Natural killer cell (primary cell): ENCODE results near the gene NKAIN4. TPM values are rescaled to one million over a fixed set of nuclear protein-coding genes. Genes with fewer than 3 reads are reported as not detected.

Experiments
- ATAC-seq, 3 donors: fragments of 150-1000 bp in 2 of 3; fragments of 200-7000 bp in 1 of 3; cut with Tn5 transposase; 1 replicate in 1 of 3; 2 replicates in 2 of 3; pipeline ENCODE4 v1.10.0; 2021; ENCODE audit warnings: mild to moderate bottlenecking in 2 of 3, moderate library complexity in 2 of 3
- DNase-seq, 2 donors: peaks; one replicate each; pipeline versions ENCODE4 v3.0.0 to v3.0.0-alpha.2; 2013 to 2021; ENCODE audit warnings: mixed read lengths in 1 of 2
- H3K27ac ChIP-seq: one replicate; pipeline ENCODE4 v1.5.1; 2013; ENCODE audit warnings: mild to moderate bottlenecking, low read length
- H3K27me3 ChIP-seq: one replicate; pipeline ENCODE4 v1.6.1; 2013; ENCODE audit warnings: low read length; ENCODE audit not compliant: control insufficient read depth, insufficient read depth
- H3K36me3 ChIP-seq: one replicate; pipeline ENCODE4 v1.6.1; 2013; ENCODE audit warnings: low read length; ENCODE audit not compliant: control insufficient read depth, insufficient read depth
- H3K4me1 ChIP-seq: one replicate; pipeline ENCODE4 v1.6.1; 2013; ENCODE audit warnings: low read length; ENCODE audit not compliant: control insufficient read depth, insufficient read depth
- H3K4me3 ChIP-seq: one replicate; pipeline ENCODE4 v1.5.1; 2013; ENCODE audit warnings: low read length
- H3K9me3 ChIP-seq: one replicate; pipeline ENCODE4 v1.6.1; 2013; ENCODE audit warnings: low read length; ENCODE audit not compliant: control insufficient read depth, insufficient read depth
- H3K27ac Mint-ChIP-seq, 2 donors: one replicate each; pipeline ENCODE4 v1.8.0; 2022; ENCODE audit warnings: mild to moderate bottlenecking in 2 of 2, mixed read lengths in 2 of 2, moderate library complexity in 1 of 2
- H3K27me3 Mint-ChIP-seq, 2 donors: one replicate each; pipeline ENCODE4 v1.8.0; 2022; ENCODE audit warnings: low read depth in 2 of 2, mixed read lengths in 2 of 2
- H3K36me3 Mint-ChIP-seq: one replicate; pipeline ENCODE4 v1.8.0; 2022; ENCODE audit warnings: mixed read lengths
- H3K4me1 Mint-ChIP-seq, 2 donors: one replicate each; pipeline ENCODE4 v1.8.0; 2022; ENCODE audit warnings: mixed read lengths in 2 of 2
- H3K4me3 Mint-ChIP-seq: one replicate; pipeline ENCODE4 v1.8.0; 2022; ENCODE audit warnings: mild to moderate bottlenecking, moderate library complexity, mixed read lengths
- H3K9me3 Mint-ChIP-seq, 2 donors: one replicate each; pipeline ENCODE4 v1.8.0; 2022; ENCODE audit warnings: mixed read lengths in 2 of 2
- CTCF ChIP-seq: fragments of 200-600 bp; IDR thresholded peaks from one replicate; pipeline ENCODE4 v1.8.0; 2022; ENCODE audit warnings: antibody characterized with exemption
- WGBS: methylation state at CpG from one replicate; pipeline ENCODE4 v1.1.7; 2013; ENCODE audit warnings: missing lambda C conversion rate; ENCODE audit not compliant: insufficient coverage; 5-methylcytosine and 5-hydroxymethylcytosine counted together
- intact Hi-C: fragments of 100-400 bp; cut with micrococcal nuclease; formaldehyde crosslinking; loops from one replicate; pipeline ENCODE4 v1.14.2; 2022
- total RNA-seq, 4 donors: library from RNA; stranded (reverse); fragments of 120-200 nt in 1 of 4; gene quantifications; one replicate each; pipeline versions ENCODE4 v1.2.3 to v1.2.4, GENCODE V29; 2013 to 2022

Gene NKAIN4
- total RNA-seq, 3 donors from 2014 or later (not counting 1 experiment from before 2014, with no cell fraction given), result not detected

DNA sequence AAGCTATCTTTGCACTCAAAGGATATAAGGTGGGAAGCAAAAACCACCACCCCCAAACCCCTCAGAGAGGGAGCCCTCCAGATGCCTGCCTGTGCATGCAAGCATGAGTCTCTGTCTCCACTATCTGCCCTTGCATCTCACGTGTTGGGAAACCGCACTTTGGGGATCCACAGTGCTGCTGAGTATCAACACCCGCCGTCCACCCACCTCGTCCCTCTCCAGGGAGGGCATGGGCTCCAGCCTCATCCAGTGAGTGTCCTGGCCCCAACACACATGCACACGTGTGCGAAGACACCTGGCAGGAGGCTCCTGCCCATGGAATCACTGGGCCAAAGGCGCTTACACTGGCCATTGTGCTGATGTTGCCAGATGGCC is 34.8 kb downstream of the NKAIN4 start:
- Histone ChIP-seq H3K27ac (no peak overlapping the region), H3K27me3 (no peaks in the 10 kb centered on the region), H3K36me3 (no peaks in the 10 kb centered on the region), H3K9me3 (no peaks in the 10 kb centered on the region), H3K4me3 (no peak overlapping the region), H3K4me1 (peaks cover 19% of the 10 kb centered on the region)
- TF ChIP-seq CTCF, result no peak
- Mint-ChIP-seq H3K4me3 (no peak overlapping the region), H3K4me1 (peaks cover 10 to 17% of the 10 kb centered on the region in 2 donors), H3K36me3 (no peaks in the 10 kb centered on the region), H3K9me3 (no peaks in the 10 kb centered on the region), H3K27ac (no peak overlapping the region), H3K27me3 (peaks cover 0 to 10% of the 10 kb centered on the region in 2 donors)
- WGBS, result 83% methylated on average over 8 of the region's 8 CpGs
- DNase-seq, result no peak
- no peak for ATAC-seq
- intact Hi-C loops, result no loop called here

DNA sequence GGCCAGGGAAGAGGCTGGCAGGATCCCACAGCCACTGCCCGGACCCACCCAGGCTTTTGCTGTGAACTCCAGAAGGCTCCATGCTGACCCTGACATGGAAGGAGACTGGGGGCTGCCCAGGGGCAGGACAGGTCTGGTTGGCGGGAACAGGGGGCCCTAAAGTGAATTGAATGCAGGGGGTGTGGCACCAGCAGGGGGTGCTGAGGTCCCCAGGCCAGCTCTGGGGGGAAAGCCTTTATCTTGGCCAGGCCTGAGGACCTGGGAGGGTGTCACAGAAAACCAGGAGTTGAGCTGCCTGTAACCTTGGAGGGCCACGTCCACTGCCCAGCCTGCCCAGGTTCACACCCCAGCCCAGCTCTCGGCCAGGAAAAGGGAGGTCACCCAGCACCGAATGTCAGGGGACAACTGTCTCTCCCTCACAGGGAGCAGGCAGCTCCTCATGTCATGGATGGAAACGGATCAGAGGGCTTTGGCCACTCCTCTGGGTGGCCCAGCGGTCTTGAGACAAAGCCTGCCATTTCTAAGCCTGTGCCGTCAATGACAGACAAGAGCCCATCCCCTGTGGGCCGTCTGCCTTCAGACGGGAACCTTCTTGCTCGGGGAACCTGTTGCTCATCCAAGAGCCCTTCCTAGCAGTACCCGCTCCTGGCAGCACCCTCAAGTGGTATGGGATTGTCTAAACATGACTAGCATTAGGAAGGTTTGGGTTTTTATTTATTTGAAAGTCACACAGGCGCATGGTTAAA is 35.4 kb downstream of the NKAIN4 start:
- Histone ChIP-seq H3K9me3 (no peaks in the 10 kb centered on the region), H3K27ac (no peak overlapping the region), H3K36me3 (peaks cover 3% of the 10 kb centered on the region), H3K4me3 (no peak overlapping the region), H3K4me1 (peaks cover 20% of the 10 kb centered on the region), H3K27me3 (no peaks in the 10 kb centered on the region)
- Mint-ChIP-seq H3K36me3 (no peaks in the 10 kb centered on the region), H3K9me3 (no peaks in the 10 kb centered on the region), H3K27me3 (peaks cover 0 to 10% of the 10 kb centered on the region in 2 donors), H3K4me3 (no peak overlapping the region), H3K27ac (no peak overlapping the region), H3K4me1 (peaks cover 16 to 22% of the 10 kb centered on the region in 2 donors)
- no peak for TF ChIP-seq CTCF
- 83% methylated on average over 13 of the region's 13 CpGs for WGBS
- DNase-seq, result no peak
- ATAC-seq, result no peak
- intact Hi-C loops, result no loop called here

DNA sequence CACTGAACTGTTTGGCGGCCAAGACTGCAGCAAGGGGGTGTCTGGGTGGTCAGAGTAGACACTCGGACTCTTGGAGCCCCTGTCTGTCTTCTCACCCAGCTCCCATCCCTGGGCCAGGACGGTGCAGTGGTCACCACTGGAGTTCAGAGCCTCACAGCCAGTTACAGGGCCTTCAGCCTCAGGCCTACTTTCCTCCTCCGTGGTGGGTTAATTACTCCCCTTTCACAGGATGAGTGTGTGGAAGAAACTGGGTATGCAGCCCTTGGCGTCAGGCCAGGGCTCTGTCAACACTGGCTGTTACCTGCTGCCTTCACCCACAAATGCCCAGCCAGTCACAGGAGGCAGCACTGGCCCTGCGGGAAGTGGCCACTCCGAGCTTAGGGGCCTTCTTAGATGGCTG is 36.6 kb downstream of the NKAIN4 start:
- no peak overlapping the region for H3K4me3 Mint-ChIP-seq
- no peak overlapping the region for H3K27ac ChIP-seq
- intact Hi-C loops, result loop anchor here (2.0 kb wide), 1 partner anchor 55 kb away; the partner anchor contains the start of gene ARFGAP1
- H3K36me3 Mint-ChIP-seq, result no peaks in the 10 kb centered on the region
- peaks cover 27 to 34% of the 10 kb centered on the region in 2 donors for H3K4me1 Mint-ChIP-seq
- no peaks in the 10 kb centered on the region for H3K9me3 Mint-ChIP-seq
- no peaks in the 10 kb centered on the region for H3K27me3 ChIP-seq
- 95% methylated on average over 6 of the region's 7 CpGs for WGBS
- H3K36me3 ChIP-seq, result peaks cover 9% of the 10 kb centered on the region
- H3K9me3 ChIP-seq, result no peaks in the 10 kb centered on the region
- no peak for ATAC-seq
- no peak for TF ChIP-seq CTCF
- DNase-seq, result no peak
- H3K4me1 ChIP-seq, result peaks cover 28% of the 10 kb centered on the region
- no peak overlapping the region for H3K4me3 ChIP-seq
- peaks cover 0 to 10% of the 10 kb centered on the region in 2 donors for H3K27me3 Mint-ChIP-seq
- H3K27ac Mint-ChIP-seq, result peak overlapping the region in 1 of 2 donors; percentile 90
